GM13976 (cell line): Measurements from ENCODE around the gene IFNLR1.

Experiments
- DNase-seq: peaks from one replicate; pipeline ENCODE4 v3.0.0; 2012; ENCODE audit warnings: low spot score
- CTCF ChIP-seq: IDR thresholded peaks from 2 replicates; pipeline ENCODE4 v1.5.1; 2012; ENCODE audit warnings: borderline replicate concordance, mild to moderate bottlenecking; ENCODE audit not compliant: insufficient read depth; ENCODE audit errors: extremely low read depth, missing control alignments, control extremely low read depth
- in situ Hi-C: fragments of 300-500 bp; cut with MboI; formaldehyde crosslinking; loops from one replicate; pipeline ENCODE4 v1.12.0; 2022; ENCODE audit warnings: low sequenced_read_pairs, mixed read lengths, inconsistent platforms; ENCODE audit not compliant: unreplicated experiment

The IFNLR1 gene

GRCh38 chr1:24186993-24187790, at the start of gene IFNLR1:
IFNLR1 (minus strand) TSS chr1:24187289; CDS start chr1:24187248, 41 bp downstream.
- in situ Hi-C loops: no loop called here
- TF ChIP-seq CTCF: no peak
- DNase-seq: peak; percentile 96

GRCh38 chr1:24235921-24236788, 49.1 kb upstream of the IFNLR1 start:
- in situ Hi-C loops: no loop called here
- TF ChIP-seq CTCF: no peak
- peak; percentile 80 for DNase-seq

- in situ Hi-C loops: no loop called here
- no peak for DNase-seq
- no peak for TF ChIP-seq CTCF
These were observed 46.9 kb upstream of the IFNLR1 start for GRCh38 chr1:24233684-24234600.

- in situ Hi-C loops: no loop called here
- TF ChIP-seq CTCF: no peak
- no peak for DNase-seq
These were observed 44.6 kb upstream of the IFNLR1 start for GRCh38 chr1:24231701-24232100.

- no peak for DNase-seq
- TF ChIP-seq CTCF: no peak
- in situ Hi-C loops: no loop called here
These were observed 41.2 kb upstream of the IFNLR1 start for GRCh38 chr1:24228311-24228710.

- DNase-seq: no peak
- no peak for TF ChIP-seq CTCF
- in situ Hi-C loops: no loop called here
These were observed 39.7 kb upstream of the IFNLR1 start for GRCh38 chr1:24226749-24227148.
